NT2/D1 (cell line): ENCODE results near the gene OR52B2.
A peak's percentile ranks its signal among the peaks of the same experiment; 100 is the strongest.

Experiments used
- DNase-seq: peaks from one replicate; pipeline ENCODE4 v3.0.0-alpha.2; 2011; ENCODE audit warnings: low read depth, low spot score
- H3K27me3 ChIP-seq: 2 replicates; pipeline ENCODE4 v1.6.0; 2011; ENCODE audit warnings: mild to moderate bottlenecking; ENCODE audit not compliant: insufficient read length, insufficient read depth
- H3K36me3 ChIP-seq: 2 replicates; pipeline ENCODE4 v1.6.1; 2011; ENCODE audit warnings: mild to moderate bottlenecking, low read length, mixed read lengths; ENCODE audit not compliant: insufficient read depth, insufficient read length
- H3K4me1 ChIP-seq: 2 replicates; pipeline ENCODE4 v1.5.1; 2011; ENCODE audit not compliant: insufficient read depth, insufficient read length
- H3K4me3 ChIP-seq: 2 replicates; pipeline ENCODE4 v1.5.1; 2011; ENCODE audit warnings: low read depth; ENCODE audit not compliant: insufficient read length
- H3K9ac ChIP-seq: 2 replicates; pipeline ENCODE4 v1.6.0; 2011; ENCODE audit warnings: low read depth; ENCODE audit not compliant: insufficient read length
- H3K9me3 ChIP-seq: 2 replicates; pipeline ENCODE4 v1.5.1; 2011; ENCODE audit warnings: mild to moderate bottlenecking, low read length; ENCODE audit not compliant: insufficient read depth
- SUZ12 ChIP-seq: IDR thresholded peaks from 2 replicates; pipeline ENCODE4 v1.6.1; 2011; ENCODE audit not compliant: insufficient read length, insufficient read depth; ENCODE audit errors: extremely low read depth
- YY1 ChIP-seq: IDR thresholded peaks from 2 replicates; pipeline ENCODE4 v1.6.1; 2011; ENCODE audit not compliant: insufficient read length, insufficient read depth
- ZNF274 ChIP-seq: IDR thresholded peaks from 2 replicates; pipeline ENCODE4 v1.6.1; 2011; ENCODE audit warnings: mild to moderate bottlenecking, low read depth, low read length

OR52B2 gene

DNA sequence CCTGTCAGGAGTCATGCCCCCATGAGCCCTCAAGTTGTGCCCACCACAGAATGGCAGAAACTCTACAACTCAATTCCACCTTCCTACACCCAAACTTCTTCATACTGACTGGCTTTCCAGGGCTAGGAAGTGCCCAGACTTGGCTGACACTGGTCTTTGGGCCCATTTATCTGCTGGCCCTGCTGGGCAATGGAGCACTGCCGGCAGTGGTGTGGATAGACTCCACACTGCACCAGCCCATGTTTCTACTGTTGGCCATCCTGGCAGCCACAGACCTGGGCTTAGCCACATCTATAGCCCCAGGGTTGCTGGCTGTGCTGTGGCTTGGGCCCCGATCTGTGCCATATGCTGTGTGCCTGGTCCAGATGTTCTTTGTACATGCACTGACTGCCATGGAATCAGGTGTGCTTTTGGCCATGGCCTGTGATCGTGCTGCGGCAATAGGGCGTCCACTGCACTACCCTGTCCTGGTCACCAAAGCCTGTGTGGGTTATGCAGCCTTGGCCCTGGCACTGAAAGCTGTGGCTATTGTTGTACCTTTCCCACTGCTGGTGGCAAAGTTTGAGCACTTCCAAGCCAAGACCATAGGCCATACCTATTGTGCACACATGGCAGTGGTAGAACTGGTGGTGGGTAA, 29.2 kb upstream of the OR52B2 start, which contains the start of gene OR52W1:
OR52W1 (plus strand) TSS at position 51 of the 637 bp plus-strand sequence; CDS start at position 51, 0 bp downstream.
- no peak within 1 kb of the TSS for H3K4me3 ChIP-seq
- H3K9me3 ChIP-seq: no peaks in the 10 kb centered on the region
- H3K4me1 ChIP-seq: no peaks in the 10 kb centered on the region
- DNase-seq: no peak
- no peaks in the 10 kb centered on the region for H3K36me3 ChIP-seq
- TF ChIP-seq YY1 (no peak), SUZ12 (no peak), ZNF274 (no peak)
- H3K27me3 ChIP-seq: no peaks in the 10 kb centered on the region
- no peak within 1 kb of the TSS for H3K9ac ChIP-seq

- Histone ChIP-seq H3K9ac (no peak overlapping the region), H3K9me3 (no peaks in the 10 kb centered on the region), H3K4me1 (no peaks in the 10 kb centered on the region), H3K4me3 (no peak overlapping the region), H3K36me3 (no peaks in the 10 kb centered on the region), H3K27me3 (no peaks in the 10 kb centered on the region)
- DNase-seq: no peak
- TF ChIP-seq YY1: no peak
- TF ChIP-seq SUZ12: no peak
- no peak for TF ChIP-seq ZNF274
Measured at GRCh38 chr11:6197466-6198200, 27.5 kb upstream of the OR52B2 start.

- no peaks in the 10 kb centered on the region for H3K36me3 ChIP-seq
- no peaks in the 10 kb centered on the region for H3K27me3 ChIP-seq
- DNase-seq: no peak
- no peak overlapping the region for H3K9ac ChIP-seq
- no peaks in the 10 kb centered on the region for H3K9me3 ChIP-seq
- no peak overlapping the region for H3K4me3 ChIP-seq
- H3K4me1 ChIP-seq: no peaks in the 10 kb centered on the region
- TF ChIP-seq SUZ12: no peak
- no peak for TF ChIP-seq ZNF274
- no peak for TF ChIP-seq YY1
Measured at GRCh38 chr11:6196396-6196795, 26.3 kb upstream of the OR52B2 start.

DNA sequence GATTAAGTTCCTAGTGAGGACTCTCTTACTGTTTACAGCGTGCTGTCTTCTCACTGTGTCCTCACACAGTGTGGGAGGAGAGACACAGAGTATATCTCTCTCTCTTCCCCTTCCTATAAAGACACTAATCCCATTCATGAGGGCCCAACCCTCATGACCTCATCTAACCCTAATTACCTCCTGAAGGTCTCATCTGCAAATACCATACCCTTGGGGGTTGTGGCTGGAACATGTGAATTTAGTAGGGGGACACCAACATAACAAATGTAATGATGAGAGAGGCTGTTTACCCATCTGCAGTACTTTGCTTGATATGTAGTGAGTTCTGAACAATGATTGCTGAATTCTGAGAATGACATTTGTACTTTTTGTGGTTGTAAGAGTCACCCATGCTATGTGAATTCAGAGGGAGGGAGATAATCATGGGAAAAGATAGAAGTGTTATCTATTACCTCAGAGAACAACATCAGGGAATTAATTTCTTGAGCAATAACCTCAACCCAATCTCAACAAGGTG, 24.0 kb upstream of the OR52B2 start:
- Histone ChIP-seq H3K4me1 (no peaks in the 10 kb centered on the region), H3K4me3 (no peak overlapping the region), H3K36me3 (no peaks in the 10 kb centered on the region), H3K9me3 (no peaks in the 10 kb centered on the region), H3K27me3 (no peaks in the 10 kb centered on the region), H3K9ac (no peak overlapping the region)
- TF ChIP-seq ZNF274 (no peak), YY1 (no peak), SUZ12 (no peak)
- no peak for DNase-seq

DNA sequence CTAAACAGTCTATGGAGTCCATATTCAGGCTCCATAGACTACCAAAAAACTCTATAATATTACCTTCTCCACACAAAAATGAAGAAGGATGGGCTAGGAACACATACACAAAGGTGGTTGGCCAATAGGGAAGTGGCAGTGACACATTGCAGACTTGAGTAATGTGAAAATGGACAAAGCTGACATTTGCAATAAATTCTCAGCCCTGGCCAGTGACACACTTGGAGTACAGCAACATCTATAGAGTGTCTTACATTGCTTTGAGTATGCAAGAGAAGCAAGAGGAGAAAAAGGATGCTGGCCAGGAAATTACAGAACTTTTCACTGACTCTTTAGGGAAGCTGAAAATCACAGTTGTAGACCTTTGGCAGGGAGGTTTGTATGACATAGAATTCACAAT, 21.6 kb upstream of the OR52B2 start:
- no peak for DNase-seq
- H3K36me3 ChIP-seq: no peaks in the 10 kb centered on the region
- no peaks in the 10 kb centered on the region for H3K4me1 ChIP-seq
- H3K9ac ChIP-seq: no peak overlapping the region
- H3K9me3 ChIP-seq: no peaks in the 10 kb centered on the region
- no peak for TF ChIP-seq ZNF274
- no peak for TF ChIP-seq YY1
- H3K27me3 ChIP-seq: no peaks in the 10 kb centered on the region
- no peak overlapping the region for H3K4me3 ChIP-seq

DNA sequence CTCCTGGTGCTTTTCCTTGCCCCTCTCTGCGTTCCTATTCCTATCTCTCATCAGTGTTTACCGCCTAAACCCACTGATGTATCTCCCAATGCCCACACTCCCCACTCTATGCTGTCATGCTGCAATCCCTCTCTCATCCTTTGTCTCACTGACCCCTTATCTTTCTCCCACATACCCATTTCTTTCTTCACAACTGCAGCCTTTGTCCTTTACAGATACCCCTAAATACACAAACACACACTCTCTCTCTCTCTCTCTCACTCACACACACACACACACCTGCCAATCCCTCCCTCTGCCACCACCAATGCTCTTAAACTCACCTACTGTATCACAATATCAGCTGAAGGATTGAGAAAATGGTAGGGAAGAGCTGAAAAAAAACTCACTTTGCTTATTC, 5.3 kb upstream of the OR52B2 start:
- DNase-seq: no peak
- Histone ChIP-seq H3K9ac (no peak overlapping the region), H3K27me3 (no peaks in the 10 kb centered on the region), H3K36me3 (no peaks in the 10 kb centered on the region), H3K4me3 (no peak overlapping the region), H3K4me1 (peaks cover 3% of the 10 kb centered on the region), H3K9me3 (no peaks in the 10 kb centered on the region)
- TF ChIP-seq ZNF274: no peak
- no peak for TF ChIP-seq SUZ12
- no peak for TF ChIP-seq YY1

GRCh38 chr11:6156628-6157359, 13.3 kb downstream of the OR52B2 start:
- Histone ChIP-seq H3K9me3 (no peaks in the 10 kb centered on the region), H3K27me3 (no peaks in the 10 kb centered on the region), H3K4me3 (no peak overlapping the region), H3K36me3 (no peaks in the 10 kb centered on the region), H3K4me1 (no peaks in the 10 kb centered on the region), H3K9ac (no peak overlapping the region)
- TF ChIP-seq SUZ12: no peak
- no peak for TF ChIP-seq YY1
- TF ChIP-seq ZNF274: no peak
- peak; percentile 5 for DNase-seq
